ENCODE data around the gene SEMA3G.
A peak's percentile ranks its signal among the peaks of the same experiment; 100 is the strongest.

The SEMA3G gene

GRCh38 chr3:52406231-52406661 lies 38.7 kb downstream of the SEMA3G start:
- POLR2A ChIA-PET (ENCODE audit: low non-redundant PET): no interaction called here
- peak overlapping the region; percentile 79 for H3K27ac ChIP-seq
- TF ChIP-seq CTCF (conservative IDR thresholded peaks at IDR 0.05; ENCODE audit: low read depth): no peak
- CTCF ChIA-PET: interaction anchor here (0.5 to 1.2 kb wide), 2 partner anchors 22 to 61 kb away, joined by 3 to 4 read pairs; no protein-coding TSS in a partner anchor
- DNase-seq (ENCODE audit: low spot score): peak; percentile 70

- CTCF ChIA-PET: interaction anchor here (0.7 to 1.2 kb wide), 3 partner anchors 21 to 175 kb away, joined by 3 to 9 read pairs (median 4); no protein-coding TSS in a partner anchor
- POLR2A ChIA-PET (ENCODE audit: low non-redundant PET): no interaction called here
- no peak for TF ChIP-seq CTCF (conservative IDR thresholded peaks at IDR 0.05; ENCODE audit: low read depth)
- peak overlapping the region; percentile 79 for H3K27ac ChIP-seq
- no peak for DNase-seq (ENCODE audit: low spot score)
Observed at GRCh38 chr3:52405601-52406110, 39.2 kb downstream of the SEMA3G start.

GRCh38 chr3:52405066-52405465 lies 39.8 kb downstream of the SEMA3G start:
- no peak for DNase-seq (ENCODE audit: low spot score)
- ChIA-PET CTCF (interaction anchor here (0.7 to 1.2 kb wide), 3 partner anchors 20 to 174 kb away, joined by 3 to 9 read pairs (median 4); no protein-coding TSS in a partner anchor), POLR2A (ENCODE audit: low non-redundant PET) (no interaction called here)
- TF ChIP-seq CTCF (conservative IDR thresholded peaks at IDR 0.05; ENCODE audit: low read depth): no peak
- H3K27ac ChIP-seq: peak overlapping the region; percentile 20; the same call in 1 of the 2 replicates

- ChIA-PET POLR2A (ENCODE audit: low non-redundant PET) (no interaction called here), CTCF (no interaction called here)
- no peak for DNase-seq (ENCODE audit: low spot score)
- no peak for TF ChIP-seq CTCF (conservative IDR thresholded peaks at IDR 0.05; ENCODE audit: low read depth)
- peak overlapping the region; percentile 20; the same call in 1 of the 2 replicates for H3K27ac ChIP-seq
Observed at GRCh38 chr3:52404391-52404790, 40.5 kb downstream of the SEMA3G start.

GRCh38 chr3:52403955-52404354 lies 40.9 kb downstream of the SEMA3G start:
- no peak for DNase-seq (ENCODE audit: low spot score)
- TF ChIP-seq CTCF (conservative IDR thresholded peaks at IDR 0.05; ENCODE audit: low read depth): no peak
- H3K27ac ChIP-seq: no peak overlapping the region
- POLR2A ChIA-PET (ENCODE audit: low non-redundant PET): no interaction called here
- CTCF ChIA-PET: interaction anchor here (0.7 kb wide), 1 partner anchor 20 kb away, joined by 4 read pairs; no protein-coding TSS in a partner anchor

- no peak for DNase-seq (ENCODE audit: low spot score)
- ChIA-PET CTCF (interaction anchor here (0.7 kb wide), 1 partner anchor 19 kb away, joined by 4 read pairs; no protein-coding TSS in a partner anchor), POLR2A (ENCODE audit: low non-redundant PET) (no interaction called here)
- H3K27ac ChIP-seq: no peak overlapping the region
- no peak for TF ChIP-seq CTCF (conservative IDR thresholded peaks at IDR 0.05; ENCODE audit: low read depth)
Observed at GRCh38 chr3:52403271-52403841, 41.5 kb downstream of the SEMA3G start.

Data from RWPE1 (cell line).